GM19239 (cell line): ENCODE measurements around the gene ITGA4.

ENCODE experiments used
- DNase-seq: peaks from one replicate; pipeline ENCODE4 v3.0.0; 2011; ENCODE audit warnings: low spot score; ENCODE audit not compliant: insufficient read length
- FAIRE-seq: peaks from 2 replicates; lab custom pipeline; 2011; peaks lifted over from hg19 to GRCh38; lab: Jason Lieb, UNC

The ITGA4 gene

DNA sequence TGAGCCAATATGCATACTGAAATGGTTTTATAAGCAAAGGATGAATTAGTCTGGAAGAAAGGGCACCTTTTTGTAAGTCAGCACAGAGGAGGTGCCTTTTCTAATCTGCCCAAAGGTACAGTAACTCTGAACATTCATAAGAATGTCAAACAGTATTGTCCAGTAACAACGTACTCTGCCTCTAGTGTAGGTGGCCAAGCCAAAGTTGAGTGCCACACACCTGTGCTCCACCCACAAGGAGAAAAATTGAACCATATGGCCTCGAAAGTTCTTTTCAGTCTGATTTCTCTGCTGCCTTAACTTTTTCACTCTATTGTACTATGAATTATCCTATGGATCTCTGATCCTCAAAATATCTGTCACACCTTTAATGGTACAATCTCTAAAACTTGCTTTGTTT, 112.9 kb downstream of the ITGA4 start:
- no peak for DNase-seq
- FAIRE-seq: no peak

DNA sequence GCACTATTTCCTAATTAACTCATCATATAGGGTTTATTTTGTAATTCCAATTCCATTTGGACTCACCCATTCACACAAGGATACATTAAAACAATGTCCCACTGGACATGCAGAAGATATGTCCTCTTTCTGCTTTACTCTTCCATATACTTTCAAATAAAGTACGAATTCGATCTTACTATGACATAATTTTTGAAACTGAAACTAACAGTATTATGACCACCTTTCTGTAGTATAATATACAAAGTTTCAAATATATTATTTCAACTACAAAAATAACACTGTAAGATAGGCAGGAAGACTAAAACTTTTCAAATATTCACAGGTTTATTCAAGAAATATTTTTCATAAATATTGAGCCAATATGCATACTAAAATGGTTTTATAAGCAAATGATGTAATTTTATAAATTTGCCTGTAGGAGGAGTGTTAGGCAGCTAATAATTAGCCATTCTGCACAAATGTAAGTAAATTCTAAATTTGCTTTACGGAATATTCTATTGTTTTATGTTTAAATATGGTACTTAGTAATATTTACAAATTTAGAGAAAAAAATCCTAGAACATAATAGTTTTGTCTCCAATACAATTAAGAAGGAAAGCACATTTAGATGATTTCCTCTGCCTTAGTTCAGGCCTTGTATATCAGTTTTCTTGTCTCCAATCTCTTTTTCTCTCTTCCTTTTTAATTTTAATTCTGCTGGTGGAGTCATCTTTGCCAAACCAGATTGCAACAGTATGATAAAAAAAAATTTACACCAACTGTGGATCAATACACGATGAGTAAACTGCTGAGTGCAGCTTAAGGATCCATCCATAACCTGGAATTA, 113.9 kb downstream of the ITGA4 start:
- DNase-seq: no peak
- no peak for FAIRE-seq

DNA sequence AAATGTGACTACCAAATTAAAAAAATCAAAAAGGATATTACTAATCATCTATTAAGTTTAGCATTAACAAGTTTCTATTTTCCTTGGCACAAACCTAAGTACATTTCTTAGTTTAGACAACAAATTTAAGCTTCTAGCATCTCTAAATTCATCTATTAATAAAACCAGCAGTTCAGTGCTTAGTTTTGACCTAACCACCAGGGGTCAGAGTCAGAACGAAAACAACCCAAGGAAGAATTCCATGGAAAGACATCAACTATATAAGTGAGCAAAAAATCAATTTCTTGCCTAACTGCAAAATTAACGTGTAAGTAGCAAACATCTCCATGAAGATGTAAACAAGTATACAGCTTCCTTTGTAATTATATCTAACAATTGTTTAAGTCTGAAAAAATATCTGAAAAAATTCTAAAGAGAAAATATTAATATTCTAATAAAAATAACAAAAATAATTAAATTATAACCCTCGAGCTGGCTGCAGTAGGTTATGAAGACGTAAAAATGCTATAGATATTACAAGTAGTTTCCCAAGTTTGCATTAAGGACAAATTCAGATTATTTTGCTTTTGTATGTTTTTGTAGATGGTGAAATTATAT, 116.1 kb downstream of the ITGA4 start:
- peak; percentile 89 for FAIRE-seq
- no peak for DNase-seq

DNA sequence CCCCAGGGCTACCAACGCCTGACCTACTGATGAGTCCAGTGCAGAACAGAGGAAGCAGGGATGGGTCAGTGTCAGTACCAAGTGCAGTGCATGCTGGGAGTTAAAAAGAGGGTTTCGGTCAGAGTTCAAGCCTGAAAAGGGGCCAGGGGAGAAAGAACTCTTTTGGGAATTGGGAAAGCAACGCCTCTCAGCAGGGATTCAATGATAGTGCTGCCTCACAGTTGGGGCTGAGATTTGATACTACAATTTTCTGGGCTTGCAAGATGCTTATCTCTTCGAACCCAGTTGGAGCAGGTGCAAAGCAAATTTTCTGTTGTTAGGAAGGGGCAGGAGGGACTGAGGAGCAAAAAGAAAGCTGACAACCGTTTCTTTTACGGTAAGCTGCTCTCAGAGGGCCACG, 117.1 kb downstream of the ITGA4 start:
- FAIRE-seq (peak; percentile 4), DNase-seq (no peak)

DNA sequence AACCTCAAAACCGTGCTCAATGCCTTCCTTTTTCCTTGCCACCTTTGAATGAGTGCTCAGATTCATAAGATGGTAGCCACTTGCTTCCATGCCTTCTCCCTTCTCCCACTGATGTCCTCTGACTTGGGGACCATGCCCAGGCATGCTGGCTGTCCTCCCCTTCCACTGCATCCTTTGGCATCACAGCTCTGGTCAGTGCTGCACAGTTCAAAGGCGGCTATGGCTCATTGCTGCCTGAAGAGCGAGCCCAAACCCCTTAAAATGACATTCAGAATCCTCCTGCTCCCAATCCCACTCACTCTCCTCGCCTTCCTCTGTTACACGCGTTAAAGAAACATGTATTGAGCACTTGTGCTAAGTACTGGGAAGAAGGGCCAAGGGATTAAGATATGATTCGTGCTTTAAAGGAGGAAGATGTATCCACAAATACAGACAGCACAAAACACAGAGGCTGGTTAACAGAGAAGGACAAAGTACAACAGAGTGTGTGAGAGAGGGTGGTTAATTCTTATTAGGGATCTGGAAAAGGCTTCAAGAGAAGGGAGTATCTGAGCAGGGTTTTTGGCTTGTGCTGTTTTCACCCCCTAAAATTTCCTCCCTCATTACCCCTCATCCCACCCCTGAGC, 118.0 kb downstream of the ITGA4 start:
- FAIRE-seq: no peak

DNA sequence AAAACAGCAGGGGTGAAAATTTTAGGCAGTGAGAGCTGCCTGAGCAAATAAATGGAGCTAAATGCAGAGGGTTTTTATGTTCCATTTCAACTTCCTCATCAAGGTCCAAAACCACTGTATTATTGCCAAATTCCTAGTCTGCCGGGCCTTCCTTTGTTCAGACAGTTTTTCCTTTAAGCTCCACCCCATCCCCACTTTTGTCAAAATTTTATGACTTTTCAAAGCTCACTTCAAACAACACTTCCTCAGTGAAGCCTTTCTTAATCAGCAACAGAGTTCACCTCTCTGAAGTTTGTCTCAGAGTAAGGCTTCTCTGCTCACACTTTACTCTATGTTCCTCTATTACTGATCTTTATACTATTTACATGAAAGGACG, 118.5 kb downstream of the ITGA4 start:
- DNase-seq (no peak), FAIRE-seq (no peak)

More for the DNA sequence above, 118.0 kb downstream of the ITGA4 start:
- no peak for DNase-seq

DNA sequence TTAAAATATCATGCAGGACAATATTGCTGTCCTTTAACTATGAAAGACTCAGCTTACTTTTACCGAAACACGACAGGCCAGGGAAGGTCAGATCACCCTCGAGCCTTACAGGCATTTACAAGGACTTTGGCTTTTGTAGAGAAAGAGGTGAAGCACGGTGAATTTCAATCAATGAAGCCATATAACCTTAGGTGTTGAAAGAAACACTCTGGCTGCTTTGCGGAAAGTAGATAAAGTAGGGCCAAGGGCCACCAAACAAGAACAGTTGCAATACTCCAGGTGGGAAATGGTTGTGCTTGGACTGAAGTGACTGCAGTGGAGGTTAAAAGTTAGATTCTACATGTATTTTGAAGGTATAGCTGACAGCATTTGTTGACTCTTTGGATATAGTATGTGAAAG, 119.2 kb downstream of the ITGA4 start:
- peak; percentile 42 for FAIRE-seq
- no peak for DNase-seq

DNA sequence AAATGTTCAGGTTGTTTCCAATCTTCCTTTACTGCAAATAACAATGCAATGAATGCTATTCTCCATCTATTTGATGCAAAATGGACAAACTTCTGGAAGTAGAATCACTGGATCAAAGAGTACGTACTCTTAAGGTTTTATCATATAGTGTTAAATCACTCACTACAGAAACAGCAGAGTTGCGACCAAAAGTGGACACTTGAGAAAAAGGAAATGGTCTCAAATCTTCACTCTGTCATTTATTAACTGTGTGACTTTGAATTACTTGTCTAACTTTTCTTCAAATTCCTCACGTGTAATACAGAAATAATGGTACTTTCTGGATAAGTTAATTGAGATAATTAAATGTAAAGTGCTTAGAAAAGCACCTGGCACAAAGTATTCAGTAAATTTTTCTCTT, 121.6 kb downstream of the ITGA4 start:
- peak; percentile 90 for FAIRE-seq
- no peak for DNase-seq

DNA sequence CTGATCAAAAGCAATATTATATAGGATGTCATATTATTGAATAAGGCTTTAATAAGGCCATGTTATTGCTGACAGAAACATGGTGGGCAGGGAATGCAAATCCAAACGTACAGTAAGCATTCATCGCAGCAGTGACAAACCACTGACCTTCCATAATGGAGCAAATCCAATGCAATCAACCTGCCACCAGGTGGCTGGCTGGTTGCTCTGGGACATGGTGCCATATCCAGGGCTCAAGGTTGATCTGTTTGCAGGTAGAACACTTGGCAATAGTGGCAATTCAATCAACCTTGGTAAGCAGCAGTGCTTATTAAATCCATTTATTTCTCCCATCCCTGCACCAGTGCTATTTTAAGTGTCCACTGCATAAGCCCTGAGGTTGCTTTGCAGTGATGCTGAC, 124.3 kb downstream of the ITGA4 start:
- FAIRE-seq (no peak), DNase-seq (no peak)

DNA sequence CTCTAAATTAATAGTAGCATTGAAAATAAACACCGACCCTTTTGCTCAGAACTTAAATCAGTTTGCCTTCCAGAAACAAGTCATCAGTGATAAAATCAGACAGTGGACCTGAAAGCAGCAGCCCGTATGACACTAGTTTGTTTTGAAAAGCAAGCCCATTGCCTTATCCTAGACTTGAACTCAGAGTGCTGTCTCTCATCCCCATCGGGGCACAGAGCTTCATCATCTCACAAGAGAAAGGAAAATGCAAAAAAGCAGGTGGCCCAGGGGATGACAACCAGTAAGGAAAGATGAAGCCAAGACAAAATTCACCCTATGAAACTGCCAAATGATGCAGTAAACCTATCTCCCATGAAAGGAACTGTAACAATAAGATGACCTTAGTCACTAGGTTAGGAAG, 128.5 kb downstream of the ITGA4 start:
- DNase-seq (no peak), FAIRE-seq (no peak)
